Eye (tissue), 1 donor: ENCODE data around the gene TPP2.

Experiments
- DNase-seq: peaks from one replicate; pipeline ENCODE4 v3.0.0-alpha.2; 2015

The TPP2 gene

GRCh38 chr13:102596147-102597028 lies at the start of gene TPP2:
TPP2 (plus strand) TSS chr13:102596986; CDS start chr13:102597039, 53 bp downstream.
- DNase-seq = peak; percentile 99

- no peak for DNase-seq
Measured at GRCh38 chr13:102548811-102549210, 48.0 kb upstream of the TPP2 start.

GRCh38 chr13:102550507-102550906 lies 46.3 kb upstream of the TPP2 start:
- DNase-seq = no peak

GRCh38 chr13:102555914-102556553 lies 40.8 kb upstream of the TPP2 start:
- peak; percentile 79 for DNase-seq

- no peak for DNase-seq
Measured at GRCh38 chr13:102556806-102557205, 40.0 kb upstream of the TPP2 start.

GRCh38 chr13:102558029-102558428 lies 38.8 kb upstream of the TPP2 start:
- no peak for DNase-seq

GRCh38 chr13:102561933-102562332 lies 34.9 kb upstream of the TPP2 start:
- no peak for DNase-seq

GRCh38 chr13:102563267-102563666 lies 33.5 kb upstream of the TPP2 start:
- DNase-seq = no peak

GRCh38 chr13:102564564-102564963 lies 32.2 kb upstream of the TPP2 start:
- DNase-seq = no peak

GRCh38 chr13:102566513-102566912 lies 30.3 kb upstream of the TPP2 start:
- no peak for DNase-seq

- no peak for DNase-seq
Measured at GRCh38 chr13:102567857-102568256, 28.9 kb upstream of the TPP2 start.

GRCh38 chr13:102569488-102569887 lies 27.3 kb upstream of the TPP2 start:
- DNase-seq = no peak

- no peak for DNase-seq
Measured at GRCh38 chr13:102571075-102571474, 25.7 kb upstream of the TPP2 start.

GRCh38 chr13:102572323-102572722 lies 24.5 kb upstream of the TPP2 start:
- no peak for DNase-seq

GRCh38 chr13:102580552-102581169 lies 16.1 kb upstream of the TPP2 start:
- DNase-seq = peak; percentile 90

- no peak for DNase-seq
Measured at GRCh38 chr13:102582256-102582655, 14.5 kb upstream of the TPP2 start.

GRCh38 chr13:102584434-102584833 lies 12.4 kb upstream of the TPP2 start:
- no peak for DNase-seq

GRCh38 chr13:102586615-102587014 lies 10.2 kb upstream of the TPP2 start:
- no peak for DNase-seq

- no peak for DNase-seq
Measured at GRCh38 chr13:102587916-102588315, 8.9 kb upstream of the TPP2 start.

- DNase-seq = peak; percentile 20
Measured at GRCh38 chr13:102589301-102589822, 7.4 kb upstream of the TPP2 start.

- peak; percentile 89 for DNase-seq
Measured at GRCh38 chr13:102591988-102592781, 4.6 kb upstream of the TPP2 start.

GRCh38 chr13:102593466-102593865 lies 3.3 kb upstream of the TPP2 start:
- DNase-seq = no peak
